SK-N-MC (cell line): ENCODE measurements around the gene ACOX1.

ENCODE experiments used
- DNase-seq: peaks from one replicate; pipeline ENCODE4 v3.0.0-alpha.2; 2011; ENCODE audit warnings: low read depth, low spot score
- H3K27ac ChIP-seq: fragments of 200-600 bp; sonication (generic); 2 replicates; pipeline ENCODE4 v1.5.1; 2016; ENCODE audit warnings: mixed run types
- H3K36me3 ChIP-seq: fragments of 200-600 bp; sonication (generic); 2 replicates; pipeline ENCODE4 v1.6.1; 2017; ENCODE audit warnings: antibody characterized with exemption, low read length, mixed read lengths; ENCODE audit not compliant: insufficient read depth
- H3K4me3 ChIP-seq: fragments of 200-600 bp; sonication (generic); 2 replicates; pipeline ENCODE4 v1.5.1; 2016
- H3K9ac ChIP-seq: fragments of 200-600 bp; sonication (generic); 2 replicates; pipeline ENCODE4 v1.8.0; 2017; ENCODE audit warnings: mixed run types, mixed read lengths; ENCODE audit not compliant: insufficient read length
- H3K9me3 ChIP-seq: fragments of 200-600 bp; sonication (generic); 2 replicates; pipeline ENCODE4 v1.6.1; 2017; ENCODE audit warnings: low read depth, mild to moderate bottlenecking, antibody characterized with exemption, low read length, moderate library complexity, mixed read lengths
- EZH2 ChIP-seq: fragments of 200-600 bp; sonication (generic); IDR thresholded peaks from one replicate; pipeline ENCODE4 v1.6.1; 2017; ENCODE audit warnings: antibody characterized with exemption
- FOXP2 ChIP-seq: optimal IDR thresholded peaks from 2 replicates; pipeline ENCODE3; 2011; ENCODE audit warnings: mild to moderate bottlenecking, moderate library complexity; ENCODE audit not compliant: insufficient read depth; ENCODE audit errors: extremely low read length, control extremely low read depth
- POLR2AphosphoS5 ChIP-seq: IDR thresholded peaks from 2 replicates; pipeline ENCODE4 v1.6.1; 2012; ENCODE audit warnings: mild to moderate bottlenecking, low read depth, low read length, borderline replicate concordance

The ACOX1 gene

GRCh38 chr17:76004750-76005262 is 25.8 kb upstream of the ACOX1 start:
- no peak for DNase-seq

GRCh38 chr17:76003915-76004314 is 24.9 kb upstream of the ACOX1 start:
- no peak for DNase-seq
- no peaks in the 10 kb centered on the region for H3K36me3 ChIP-seq
- TF ChIP-seq FOXP2: no peak
- no peak for TF ChIP-seq EZH2
- TF ChIP-seq POLR2AphosphoS5: no peak
- no peak overlapping the region for H3K4me3 ChIP-seq
- H3K9me3 ChIP-seq: no peaks in the 10 kb centered on the region
- H3K9ac ChIP-seq: no peak overlapping the region
- no peak overlapping the region for H3K27ac ChIP-seq

More at GRCh38 chr17:76004750-76005262, 25.8 kb upstream of the ACOX1 start:
- Histone ChIP-seq H3K27ac (no peak overlapping the region), H3K36me3 (no peaks in the 10 kb centered on the region), H3K9ac (no peak overlapping the region), H3K4me3 (no peak overlapping the region), H3K9me3 (no peaks in the 10 kb centered on the region)
- TF ChIP-seq EZH2: no peak
- TF ChIP-seq FOXP2: no peak
- no peak for TF ChIP-seq POLR2AphosphoS5

- Histone ChIP-seq H3K27ac (no peak overlapping the region), H3K9me3 (no peaks in the 10 kb centered on the region), H3K4me3 (no peak overlapping the region), H3K9ac (no peak overlapping the region), H3K36me3 (no peaks in the 10 kb centered on the region)
- TF ChIP-seq FOXP2 (no peak), POLR2AphosphoS5 (no peak), EZH2 (no peak)
- DNase-seq: no peak
Observed at GRCh38 chr17:76002100-76002499, 23.1 kb upstream of the ACOX1 start.

- Histone ChIP-seq H3K27ac (no peak within 1 kb of the TSS), H3K9me3 (no peaks in the 10 kb centered on the region), H3K4me3 (no peak within 1 kb of the TSS), H3K36me3 (no peaks in the 10 kb centered on the region), H3K9ac (no peak within 1 kb of the TSS)
- TF ChIP-seq POLR2AphosphoS5 (no peak), FOXP2 (no peak), EZH2 (no peak)
- DNase-seq: no peak
Observed at GRCh38 chr17:76000755-76001521, 22.0 kb upstream of the ACOX1 start, which contains the start of gene CDK3. CDK3 (plus strand) TSS chr17:76000855; CDS start chr17:76001426, 571 bp downstream.

- DNase-seq: no peak
- H3K27ac ChIP-seq: no peak overlapping the region
- H3K4me3 ChIP-seq: no peak overlapping the region
- no peaks in the 10 kb centered on the region for H3K9me3 ChIP-seq
- no peak overlapping the region for H3K9ac ChIP-seq
- no peak for TF ChIP-seq EZH2
- TF ChIP-seq FOXP2: no peak
- TF ChIP-seq POLR2AphosphoS5: no peak
- no peaks in the 10 kb centered on the region for H3K36me3 ChIP-seq
Observed at GRCh38 chr17:76000016-76000754, 21.2 kb upstream of the ACOX1 start.

- no peak for TF ChIP-seq POLR2AphosphoS5
- TF ChIP-seq EZH2: no peak
- no peak for TF ChIP-seq FOXP2
- no peak overlapping the region for H3K4me3 ChIP-seq
- no peaks in the 10 kb centered on the region for H3K9me3 ChIP-seq
- no peak for DNase-seq
- H3K27ac ChIP-seq: no peak overlapping the region
- no peak overlapping the region for H3K9ac ChIP-seq
- H3K36me3 ChIP-seq: no peaks in the 10 kb centered on the region
Observed at GRCh38 chr17:75998327-75998795, 19.4 kb upstream of the ACOX1 start.

GRCh38 chr17:75996665-75997590 is 18.0 kb upstream of the ACOX1 start:
- H3K27ac ChIP-seq: no peak overlapping the region
- no peaks in the 10 kb centered on the region for H3K9me3 ChIP-seq
- TF ChIP-seq EZH2: no peak
- TF ChIP-seq POLR2AphosphoS5: no peak
- TF ChIP-seq FOXP2: no peak
- H3K4me3 ChIP-seq: no peak overlapping the region
- DNase-seq: no peak
- no peaks in the 10 kb centered on the region for H3K36me3 ChIP-seq
- H3K9ac ChIP-seq: no peak overlapping the region

- no peaks in the 10 kb centered on the region; the same call in 1 of the 2 replicates for H3K36me3 ChIP-seq
- no peaks in the 10 kb centered on the region for H3K9me3 ChIP-seq
- H3K27ac ChIP-seq: no peak overlapping the region
- H3K9ac ChIP-seq: no peak overlapping the region
- no peak overlapping the region for H3K4me3 ChIP-seq
- DNase-seq: no peak
- TF ChIP-seq POLR2AphosphoS5: no peak
- no peak for TF ChIP-seq FOXP2
- TF ChIP-seq EZH2: no peak
Observed at GRCh38 chr17:75995385-75995925, 16.5 kb upstream of the ACOX1 start.
